ENCODE results near the gene KANK4. TPM values are rescaled to one million over a fixed set of nuclear protein-coding genes. Genes with fewer than 3 reads are reported as not detected.

KANK4 gene
- total and polyA plus RNA-seq, 2 donors (not counting 1 experiment from before 2014, with no cell fraction given) = not detected

GRCh38 chr1:62288662-62289061 lies 30.6 kb downstream of the KANK4 start:
- H3K27me3 ChIP-seq (ENCODE audit: control insufficient read depth, insufficient read depth, low read length) = peaks cover 7% of the 10 kb centered on the region
- no peak for DNase-seq (ENCODE audit: low read depth in 2 of 2)
- H3K4me1 ChIP-seq (ENCODE audit: control insufficient read depth, extremely low read depth, insufficient read depth, low read length) = no peaks in the 10 kb centered on the region
- no peaks in the 10 kb centered on the region for H3K36me3 ChIP-seq (ENCODE audit: control insufficient read depth, insufficient read depth, low read length)
- H3K4me3 ChIP-seq (replicated peaks in 1 of 4; ENCODE audit: control extremely low read depth in 1 of 4, insufficient read depth in 1 of 4, low read depth in 3 of 4, low read length in 4 of 4) = no peak overlapping the region
- H3K27ac ChIP-seq (ENCODE audit: insufficient read depth, low read length) = no peak overlapping the region
- H2AFZ ChIP-seq (ENCODE audit: low read length) = no peak overlapping the region
- no peak overlapping the region for H3K9ac ChIP-seq (ENCODE audit: insufficient read depth, low read length)
- no peaks in the 10 kb centered on the region for H4K20me1 ChIP-seq (ENCODE audit: control insufficient read depth, extremely low read depth, insufficient read depth, low read length)
- no peak overlapping the region for H3K4me2 ChIP-seq (ENCODE audit: extremely low read depth, insufficient read depth, low read length)
- no peaks in the 10 kb centered on the region for H3K79me2 ChIP-seq (ENCODE audit: control insufficient read depth, insufficient read depth, low read length)
- no peaks in the 10 kb centered on the region for H3K9me3 ChIP-seq (ENCODE audit: control insufficient read depth, insufficient read depth, low read depth, low read length)
- TF ChIP-seq EZH2 (IDR thresholded peaks at IDR 0.05; ENCODE audit: low read length, missing control alignments) (no peak), CTCF (conservative IDR thresholded peaks at IDR 0.05 in 1 of 2, IDR thresholded peaks at IDR 0.05 in 1 of 2; ENCODE audit: low read depth in 1 of 2, low read length in 2 of 2) (no peak)

GRCh38 chr1:62288224-62288623 lies 31.0 kb downstream of the KANK4 start:
- Histone ChIP-seq H2AFZ (ENCODE audit: low read length) (no peak overlapping the region), H3K4me2 (ENCODE audit: extremely low read depth, insufficient read depth, low read length) (no peak overlapping the region), H3K36me3 (ENCODE audit: control insufficient read depth, insufficient read depth, low read length) (no peaks in the 10 kb centered on the region), H3K4me1 (ENCODE audit: control insufficient read depth, extremely low read depth, insufficient read depth, low read length) (no peaks in the 10 kb centered on the region), H3K27me3 (ENCODE audit: control insufficient read depth, insufficient read depth, low read length) (peaks cover 7% of the 10 kb centered on the region), H4K20me1 (ENCODE audit: control insufficient read depth, extremely low read depth, insufficient read depth, low read length) (no peaks in the 10 kb centered on the region), H3K9ac (ENCODE audit: insufficient read depth, low read length) (no peak overlapping the region), H3K9me3 (ENCODE audit: control insufficient read depth, insufficient read depth, low read depth, low read length) (no peaks in the 10 kb centered on the region), H3K4me3 (replicated peaks in 1 of 4; ENCODE audit: control extremely low read depth in 1 of 4, insufficient read depth in 1 of 4, low read depth in 3 of 4, low read length in 4 of 4) (no peak overlapping the region), H3K27ac (ENCODE audit: insufficient read depth, low read length) (no peak overlapping the region), H3K79me2 (ENCODE audit: control insufficient read depth, insufficient read depth, low read length) (no peaks in the 10 kb centered on the region)
- TF ChIP-seq CTCF (conservative IDR thresholded peaks at IDR 0.05 in 1 of 2, IDR thresholded peaks at IDR 0.05 in 1 of 2; ENCODE audit: low read depth in 1 of 2, low read length in 2 of 2) (no peak), EZH2 (IDR thresholded peaks at IDR 0.05; ENCODE audit: low read length, missing control alignments) (no peak)
- peak in 1 of 2 donors; percentile 23 for DNase-seq (ENCODE audit: low read depth in 2 of 2)

- DNase-seq (ENCODE audit: low read depth in 2 of 2) = peak in 1 of 2 donors; percentile 36
- Histone ChIP-seq H3K4me3 (replicated peaks in 1 of 4; ENCODE audit: control extremely low read depth in 1 of 4, insufficient read depth in 1 of 4, low read depth in 3 of 4, low read length in 4 of 4) (no peak overlapping the region), H3K4me2 (ENCODE audit: extremely low read depth, insufficient read depth, low read length) (no peak overlapping the region), H3K27me3 (ENCODE audit: control insufficient read depth, insufficient read depth, low read length) (peaks cover 7% of the 10 kb centered on the region), H3K79me2 (ENCODE audit: control insufficient read depth, insufficient read depth, low read length) (no peaks in the 10 kb centered on the region), H2AFZ (ENCODE audit: low read length) (no peak overlapping the region), H4K20me1 (ENCODE audit: control insufficient read depth, extremely low read depth, insufficient read depth, low read length) (no peaks in the 10 kb centered on the region), H3K27ac (ENCODE audit: insufficient read depth, low read length) (no peak overlapping the region), H3K9ac (ENCODE audit: insufficient read depth, low read length) (no peak overlapping the region), H3K9me3 (ENCODE audit: control insufficient read depth, insufficient read depth, low read depth, low read length) (no peaks in the 10 kb centered on the region), H3K36me3 (ENCODE audit: control insufficient read depth, insufficient read depth, low read length) (no peaks in the 10 kb centered on the region), H3K4me1 (ENCODE audit: control insufficient read depth, extremely low read depth, insufficient read depth, low read length) (no peaks in the 10 kb centered on the region)
- no peak for TF ChIP-seq EZH2 (IDR thresholded peaks at IDR 0.05; ENCODE audit: low read length, missing control alignments)
- no peak for TF ChIP-seq CTCF (conservative IDR thresholded peaks at IDR 0.05 in 1 of 2, IDR thresholded peaks at IDR 0.05 in 1 of 2; ENCODE audit: low read depth in 1 of 2, low read length in 2 of 2)
These were observed 32.4 kb downstream of the KANK4 start for GRCh38 chr1:62286786-62287224.

Data from fibroblast of lung (primary cell).